DMS 273 (cell line): Measurements from ENCODE around the gene WNT3.
"Not testable (repeated sequence)": the region's sequence is repeated elsewhere in the genome, so short reads cannot be mapped to it uniquely, and the experiment has no call there.

Source experiments
- DNase-seq: peaks from one replicate; lab custom pipeline; 2025; ENCODE audit not compliant: unreplicated experiment; lab: John Stamatoyannopoulos, UW

Gene WNT3

DNA sequence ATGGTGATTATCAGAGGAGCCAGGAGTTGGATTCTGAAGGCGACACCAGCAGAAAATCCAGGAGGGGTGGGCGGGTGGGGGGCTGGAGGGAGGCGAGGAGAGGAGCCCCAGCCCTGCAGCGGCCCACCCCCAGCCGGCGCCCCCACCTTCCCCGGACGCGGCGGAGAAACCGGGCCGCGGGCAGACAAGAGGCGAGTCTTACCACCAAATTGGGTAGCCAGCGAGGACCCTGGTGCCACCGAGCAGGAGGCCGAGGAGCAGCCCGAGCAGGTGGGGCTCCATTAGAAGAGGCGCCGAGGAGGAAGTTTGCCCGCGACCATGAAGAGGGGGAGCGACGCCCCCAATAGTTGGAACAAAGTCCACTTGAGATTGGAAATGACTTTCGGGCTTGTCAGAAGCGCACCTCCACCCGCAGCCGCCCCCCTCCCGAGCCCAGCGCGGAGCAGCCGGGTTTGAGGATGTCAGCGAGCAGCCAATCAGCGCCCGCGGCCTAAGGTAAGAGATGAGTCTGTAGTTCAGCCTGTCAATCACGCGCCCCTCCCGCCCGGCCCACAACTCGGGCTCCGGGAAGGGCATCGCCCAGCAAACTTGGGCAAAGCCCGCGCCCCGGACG lies at the start of gene WNT3:
Gene WNT3, minus strand, starts transcription at position 377 of the 613 bp plus-strand sequence. Its CDS starts 95 bp downstream, at position 282.
- peak; percentile 59 for DNase-seq

- no peak for DNase-seq
Measured at GRCh38 chr17:46866747-46867146, 48.3 kb upstream of the WNT3 start.

- no peak for DNase-seq
Measured at GRCh38 chr17:46866325-46866724, 47.8 kb upstream of the WNT3 start.

DNA sequence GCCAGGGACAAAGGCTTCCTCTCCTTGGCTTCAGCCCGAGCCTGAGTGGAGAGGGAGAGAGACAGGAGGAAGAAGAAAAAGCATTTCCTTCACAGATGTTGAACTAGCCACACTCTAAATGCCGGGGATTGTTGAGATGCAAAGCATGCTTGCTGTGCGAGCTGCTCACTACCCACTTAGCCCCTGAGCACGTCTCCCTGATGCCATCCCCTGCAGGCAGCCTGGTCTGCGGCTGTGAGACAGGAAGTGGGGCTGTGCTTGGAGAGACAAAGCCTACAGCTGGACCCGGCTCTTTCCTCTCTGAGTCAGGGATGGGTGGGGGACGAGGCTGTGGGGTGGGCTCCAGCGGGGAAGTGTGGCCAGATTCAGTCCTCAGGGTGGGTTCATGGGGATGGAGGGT lies 46.6 kb upstream of the WNT3 start:
- no peak for DNase-seq

GRCh38 chr17:46863383-46864121 lies 45.1 kb upstream of the WNT3 start:
- DNase-seq, result no peak

GRCh38 chr17:46862949-46863348 lies 44.5 kb upstream of the WNT3 start:
- DNase-seq, result no peak

DNA sequence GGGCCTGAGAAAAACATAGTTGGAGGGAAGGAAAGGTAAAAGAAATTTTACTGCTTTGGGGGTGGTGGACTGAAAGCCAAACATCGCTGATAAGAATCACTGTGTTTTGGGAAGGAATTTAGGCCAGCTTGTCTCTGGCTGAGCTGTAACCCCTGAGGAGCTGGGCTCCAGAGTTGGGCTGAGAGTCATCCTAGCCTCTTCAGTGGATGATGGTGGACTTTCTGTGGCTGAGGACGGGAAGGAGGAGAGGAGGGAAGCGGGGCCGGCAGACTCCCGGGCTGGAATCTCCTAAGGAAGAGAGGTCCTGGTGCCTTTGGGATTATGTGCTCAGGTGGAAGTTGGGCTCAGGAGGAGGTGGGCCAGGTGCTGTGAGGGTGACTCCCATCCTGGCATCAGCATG lies 41.5 kb upstream of the WNT3 start:
- no peak for DNase-seq

DNA sequence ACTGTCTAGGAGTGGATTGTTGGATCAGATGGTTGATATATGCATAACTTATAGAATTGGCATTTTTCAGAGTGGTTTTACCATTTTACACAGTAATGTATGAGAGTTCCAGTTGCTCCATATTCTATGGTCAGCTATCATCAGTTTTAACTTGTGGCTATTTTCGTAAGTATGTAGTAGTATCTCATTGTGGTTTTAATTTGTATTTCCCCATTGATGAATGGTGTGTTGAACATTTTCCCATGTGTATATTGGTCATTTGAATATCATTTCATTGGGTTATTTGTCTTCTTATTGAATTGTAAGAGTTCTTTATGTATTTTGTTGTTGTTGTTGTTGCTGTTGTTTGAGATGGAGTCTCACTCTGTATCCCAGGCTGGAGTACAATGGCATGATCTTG lies 39.1 kb upstream of the WNT3 start:
- DNase-seq, result no peak

DNA sequence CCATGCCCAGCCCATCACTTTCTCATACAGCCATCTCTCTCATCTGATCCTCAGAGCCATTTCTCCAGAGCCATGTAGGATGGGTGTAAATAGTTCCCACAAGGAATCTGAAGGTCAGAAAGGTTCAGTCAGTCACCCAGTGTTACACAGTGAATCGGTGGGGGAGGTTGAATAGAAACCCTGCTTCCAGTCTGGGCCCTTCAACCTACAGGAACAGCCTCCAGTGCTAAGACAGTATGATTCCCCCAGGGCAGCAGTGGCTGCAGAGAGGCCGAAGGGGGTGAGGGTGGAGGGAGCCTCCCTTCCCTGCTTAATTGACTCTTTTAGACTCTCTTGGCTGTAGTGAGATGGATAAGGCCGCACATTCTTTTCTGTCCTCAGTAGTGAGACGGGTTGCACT lies 36.5 kb upstream of the WNT3 start:
- no peak for DNase-seq

- no peak for DNase-seq
Measured at GRCh38 chr17:46854515-46854914, 36.0 kb upstream of the WNT3 start.

GRCh38 chr17:46853896-46854444 lies 35.5 kb upstream of the WNT3 start:
- no peak for DNase-seq

DNA sequence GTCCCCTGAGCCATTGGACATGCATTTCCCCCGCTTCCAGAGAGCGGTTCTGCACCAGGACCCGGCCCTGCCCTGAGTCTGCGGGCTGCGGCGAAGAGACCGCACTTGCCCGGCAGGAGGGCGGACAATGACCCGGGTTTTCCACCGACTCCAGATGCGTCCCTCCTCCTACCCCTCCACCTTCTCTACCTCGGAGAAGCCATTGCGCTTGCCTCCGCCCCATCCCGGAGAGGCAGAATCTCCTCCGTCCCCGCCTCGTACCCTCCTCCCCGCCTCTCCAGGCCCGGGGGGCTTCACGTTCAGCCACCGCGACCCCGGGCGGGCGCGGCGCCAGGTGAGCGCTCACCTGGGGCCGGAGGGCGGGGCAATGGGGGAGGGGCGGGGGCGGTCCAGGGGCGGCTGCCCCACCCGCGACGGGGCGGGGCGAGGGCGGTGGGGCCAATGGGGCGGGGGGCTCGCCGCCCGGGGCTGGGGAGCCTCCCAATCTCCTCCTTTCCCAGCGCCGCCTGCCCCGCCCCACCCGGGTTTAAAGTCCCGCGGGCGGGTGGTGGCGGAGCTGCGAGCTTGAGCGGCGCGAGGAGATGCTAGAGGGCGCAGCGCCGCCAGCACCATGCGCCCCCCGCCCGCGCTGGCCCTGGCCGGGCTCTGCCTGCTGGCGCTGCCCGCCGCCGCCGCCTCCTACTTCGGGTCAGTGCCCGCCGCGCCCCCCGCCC lies 32.7 kb upstream of the WNT3 start, which contains the start of gene WNT9B:
Gene WNT9B, plus strand, starts transcription at position 555 of the 713 bp plus-strand sequence. Its CDS starts 56 bp downstream, at position 611.
- DNase-seq, result peak; percentile 78

- no peak for DNase-seq
Measured at GRCh38 chr17:46850688-46851028, 32.2 kb upstream of the WNT3 start.

DNA sequence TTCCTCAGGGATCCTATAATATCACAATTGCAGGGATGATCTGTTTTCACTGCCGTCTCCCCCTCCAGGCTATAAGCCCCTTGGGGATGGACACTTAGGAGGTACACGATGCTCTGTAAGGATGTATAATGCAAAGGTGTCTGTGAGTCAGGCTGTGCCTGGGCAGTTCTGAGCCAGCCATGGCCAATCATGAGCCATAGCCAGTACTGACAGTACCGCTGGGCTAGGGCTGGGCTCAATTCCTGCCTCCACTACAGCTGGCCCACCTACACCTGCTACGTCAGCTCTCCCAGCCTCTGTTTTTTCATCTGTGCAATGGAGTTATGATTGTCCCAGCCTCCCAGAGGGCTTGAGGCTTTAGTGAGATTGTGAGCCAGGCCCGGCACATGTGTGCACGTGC lies 30.0 kb upstream of the WNT3 start:
- DNase-seq, result no peak

DNA sequence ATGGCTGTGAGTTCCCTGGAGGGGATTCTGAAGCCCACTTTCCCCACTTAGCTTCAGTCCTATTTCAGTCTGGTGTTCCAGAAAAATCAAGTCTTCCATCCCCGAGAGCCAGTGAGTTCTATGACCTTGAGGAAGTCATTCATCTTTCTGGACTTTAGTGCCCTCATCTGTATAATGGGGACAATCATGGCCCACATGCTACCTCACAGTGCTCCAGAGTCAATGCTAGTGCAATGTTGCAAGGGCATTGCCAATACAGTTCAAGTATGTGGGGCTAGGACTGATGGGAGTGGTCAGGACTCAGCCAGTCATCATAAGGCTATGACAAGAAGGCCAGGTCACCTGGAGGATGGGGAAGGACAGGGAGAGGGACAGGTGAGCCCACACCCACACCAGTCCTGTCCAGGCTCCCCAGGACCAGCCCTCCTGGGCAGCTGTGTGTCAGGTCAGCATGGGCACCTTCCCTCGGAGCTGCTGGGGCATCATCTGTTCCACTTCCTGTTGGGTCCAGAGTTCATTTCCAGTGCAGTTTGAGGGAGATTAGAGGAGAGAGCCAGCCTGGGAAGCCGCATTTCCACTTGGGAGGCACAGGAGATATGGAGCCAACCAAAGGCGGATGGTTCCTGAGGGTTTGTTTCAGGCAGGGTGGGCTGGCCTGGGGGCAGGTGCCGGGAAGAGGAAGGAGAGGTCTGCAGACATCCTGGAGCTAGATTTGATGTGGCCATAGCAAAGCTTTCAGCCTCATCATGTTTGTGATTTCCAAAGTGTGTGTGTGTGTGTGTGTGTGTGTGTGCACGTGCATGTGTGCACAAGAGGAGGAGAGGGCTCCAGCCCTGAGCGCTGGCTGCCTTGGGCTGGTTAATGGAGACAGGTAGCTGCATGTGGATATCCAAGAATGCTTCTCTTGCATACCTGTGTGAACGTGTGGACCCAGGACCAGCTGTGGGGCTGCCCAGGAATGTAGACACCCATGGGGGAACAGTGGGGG lies 29.0 kb upstream of the WNT3 start:
- DNase-seq, result no peak

DNA sequence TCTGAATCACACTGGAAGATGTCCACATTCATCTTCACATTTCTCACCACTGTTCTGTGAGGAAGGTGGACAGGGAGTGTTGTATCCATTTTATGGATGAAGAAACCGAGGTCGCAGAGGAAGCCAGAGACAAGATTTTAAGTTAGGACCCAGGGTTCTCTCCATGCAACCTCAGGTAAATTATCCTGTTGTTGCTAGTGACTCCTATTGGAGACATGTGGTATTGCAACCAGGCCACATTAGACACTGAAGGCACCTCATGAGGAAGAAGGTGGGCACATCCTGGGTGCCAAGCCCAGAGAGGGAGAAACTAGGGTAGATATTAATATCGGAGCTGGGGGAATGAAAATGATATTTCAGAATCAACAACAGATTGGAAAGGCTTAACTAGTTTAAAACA lies 24.3 kb upstream of the WNT3 start:
- DNase-seq, result peak; percentile 45

- DNase-seq, result peak; percentile 24
Measured at GRCh38 chr17:46841561-46842379, 23.3 kb upstream of the WNT3 start.

DNA sequence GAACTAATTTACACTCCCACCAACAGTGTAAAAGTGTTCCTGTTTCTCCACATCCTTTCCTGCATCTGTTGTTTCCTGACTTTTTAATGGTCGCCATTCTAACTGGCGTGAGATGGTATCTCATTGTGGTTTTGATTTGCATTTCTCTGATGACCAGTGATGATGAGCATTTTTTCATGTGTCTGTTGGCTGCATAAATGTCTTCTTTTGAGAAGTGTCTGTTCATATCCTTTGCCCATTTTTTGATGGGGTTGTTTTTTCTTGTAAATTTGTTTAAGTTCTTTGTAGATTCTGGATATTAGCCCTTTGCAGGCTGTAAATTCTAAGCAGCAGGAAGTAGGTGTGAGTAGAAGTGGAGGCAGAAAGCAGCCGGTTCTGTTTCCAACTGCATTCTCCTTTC lies 22.1 kb upstream of the WNT3 start:
- DNase-seq, result not testable (repeated sequence)

DNA sequence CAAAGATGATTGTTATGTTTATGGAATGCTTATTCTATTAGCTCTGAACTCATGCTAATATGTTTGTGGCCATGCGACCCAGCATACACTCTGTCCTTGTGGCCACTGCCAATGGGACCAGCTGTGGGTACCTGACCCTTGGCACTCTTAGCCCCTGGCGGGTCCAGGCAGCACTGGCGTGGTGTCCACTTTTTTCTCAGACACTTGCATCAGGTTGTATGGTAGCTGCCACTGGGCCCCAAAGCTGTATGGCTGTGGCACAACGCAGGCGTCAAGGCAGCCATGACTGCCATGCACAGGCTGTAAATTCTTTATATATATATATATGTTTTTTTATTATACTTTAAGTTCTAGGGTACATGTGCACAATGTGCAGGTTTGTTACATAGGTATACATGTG lies 20.7 kb upstream of the WNT3 start:
- DNase-seq, result no peak

- DNase-seq, result no peak
Measured at GRCh38 chr17:46837521-46837920, 19.0 kb upstream of the WNT3 start.
